AG10803 (cell line): Measurements from ENCODE around the gene RNF208.
"Not testable (repeated sequence)": the region's sequence is repeated elsewhere in the genome, so short reads cannot be mapped to it uniquely, and the experiment has no call there.

Experiments
- DNase-seq: peaks from one replicate; pipeline ENCODE4 v3.0.0; 2010; ENCODE audit warnings: low read depth
- H3K4me3 ChIP-seq: 2 replicates; pipeline ENCODE4 v1.5.1; 2011; ENCODE audit warnings: mild to moderate bottlenecking, low read length, control low read depth
- CTCF ChIP-seq: conservative IDR thresholded peaks from 2 replicates; pipeline ENCODE4 v1.5.1; 2011; ENCODE audit warnings: mild to moderate bottlenecking, low read length, control low read depth, inconsistent platforms

The RNF208 gene

GRCh38 chr9:137240318-137240840, 18.3 kb upstream of the RNF208 start:
- peak overlapping the region; percentile 68 for H3K4me3 ChIP-seq
- DNase-seq: peak; percentile 79
- TF ChIP-seq CTCF: no peak

GRCh38 chr9:137239541-137240200, 17.6 kb upstream of the RNF208 start:
- DNase-seq: not testable (repeated sequence)
- peak overlapping the region; percentile 68 for H3K4me3 ChIP-seq

GRCh38 chr9:137237759-137238726, 16.0 kb upstream of the RNF208 start:
- no peak for DNase-seq
- H3K4me3 ChIP-seq: no peak overlapping the region
- TF ChIP-seq CTCF: no peak

- no peak overlapping the region for H3K4me3 ChIP-seq
- TF ChIP-seq CTCF: no peak
- no peak for DNase-seq
Observed at GRCh38 chr9:137236936-137237421, 14.9 kb upstream of the RNF208 start.

GRCh38 chr9:137236238-137236935, 14.3 kb upstream of the RNF208 start:
- H3K4me3 ChIP-seq: no peak overlapping the region
- TF ChIP-seq CTCF: peak; percentile 74
- peak; percentile 62 for DNase-seq

- no peak for DNase-seq
- 0 out of 2 replicates have a peak, but pooled peaks have one; percentile 4 for TF ChIP-seq CTCF
Observed at GRCh38 chr9:137235424-137236237, 13.6 kb upstream of the RNF208 start.

More at GRCh38 chr9:137235424-137236237, 13.6 kb upstream of the RNF208 start:
- no peak overlapping the region for H3K4me3 ChIP-seq
